8988T (cell line): ENCODE data around the gene IER2.

ENCODE experiments used
- DNase-seq: peaks from one replicate; pipeline ENCODE4 v3.0.0; 2011

Gene IER2

GRCh38 chr19:13150187-13150930 is at the start of gene IER2, which contains the start of gene STX10:
Gene IER2, plus strand, starts transcription at chr19:13150411. Its CDS starts 2,776 bp downstream, at chr19:13153187.
Gene STX10, minus strand, starts transcription at chr19:13150375. Its CDS starts 202 bp downstream, at chr19:13150173.
- DNase-seq, result peak; percentile 79

GRCh38 chr19:13100841-13101589 is 49.2 kb upstream of the IER2 start:
- DNase-seq, result peak; percentile 63

GRCh38 chr19:13101590-13102415 is 48.4 kb upstream of the IER2 start:
- DNase-seq, result no peak

- no peak for DNase-seq
These were observed 47.9 kb upstream of the IER2 start for GRCh38 chr19:13102416-13102665.

- peak; percentile 57 for DNase-seq
These were observed 47.3 kb upstream of the IER2 start, which contains the start of gene LYL1 for GRCh38 chr19:13102666-13103580. Gene LYL1, minus strand, starts transcription at chr19:13102858. Its CDS starts 1,687 bp downstream, at chr19:13101171.

GRCh38 chr19:13103581-13104359 is 46.4 kb upstream of the IER2 start:
- no peak for DNase-seq

GRCh38 chr19:13104360-13104847 is 45.8 kb upstream of the IER2 start:
- peak; percentile 60 for DNase-seq

- DNase-seq, result no peak
These were observed 45.1 kb upstream of the IER2 start for GRCh38 chr19:13104848-13105711.

- DNase-seq, result no peak
These were observed 40.7 kb upstream of the IER2 start for GRCh38 chr19:13109361-13110098.

- no peak for DNase-seq
These were observed 40.1 kb upstream of the IER2 start for GRCh38 chr19:13110099-13110610.

- no peak for DNase-seq
These were observed 37.7 kb upstream of the IER2 start for GRCh38 chr19:13112555-13112954.

- no peak for DNase-seq
These were observed 34.3 kb upstream of the IER2 start for GRCh38 chr19:13115936-13116281.

- peak; percentile 80 for DNase-seq
These were observed 33.7 kb upstream of the IER2 start, which contains the start of gene TRMT1 for GRCh38 chr19:13116282-13117175. Gene TRMT1, minus strand, starts transcription at chr19:13116740. Its CDS starts 341 bp downstream, at chr19:13116399.

- no peak for DNase-seq
These were observed 32.9 kb upstream of the IER2 start for GRCh38 chr19:13117176-13117771.

- peak; percentile 97 for DNase-seq
These were observed 32.3 kb upstream of the IER2 start, which contains the start of gene NACC1 for GRCh38 chr19:13117772-13118423. Gene NACC1, plus strand, starts transcription at chr19:13118264. Its CDS starts 16,944 bp downstream, at chr19:13135208.

- DNase-seq, result no peak
These were observed 31.6 kb upstream of the IER2 start for GRCh38 chr19:13118424-13119193.
